ENCODE results near the gene PMVK.
A peak's percentile ranks its signal among the peaks of the same experiment; 100 is the strongest.
"Not testable (repeated sequence)": the region's sequence is repeated elsewhere in the genome, so short reads cannot be mapped to it uniquely, and the experiment has no call there.

Gene PMVK

GRCh38 chr1:154977762-154978161 lies 41.2 kb upstream of the PMVK start:
- H4K5ac ChIP-seq (ENCODE audit: low read length); H3K4me2 ChIP-seq (ENCODE audit: low read length); H3K79me1 ChIP-seq (ENCODE audit: low read length); H3K18ac ChIP-seq (ENCODE audit: low read length); H4K8ac ChIP-seq (ENCODE audit: low read depth, low read length); H3K4me1 ChIP-seq (ENCODE audit: control insufficient read depth, low read depth, low read length); H3K27me3 ChIP-seq (ENCODE audit: insufficient read depth, low read length, poor library complexity); H2BK120ac ChIP-seq (ENCODE audit: low read depth, low read length); H2BK5ac ChIP-seq (ENCODE audit: low read length); H3K4ac ChIP-seq (ENCODE audit: low read depth, low read length); H3K4me3 ChIP-seq (ENCODE audit: low read length); H3K23ac ChIP-seq (ENCODE audit: low read length); H2AK5ac ChIP-seq (ENCODE audit: low read length); H3K27ac ChIP-seq (ENCODE audit: low read depth, low read length); DNase-seq; H3K36me3 ChIP-seq (ENCODE audit: control insufficient read depth, insufficient read depth, low read length); H3K56ac ChIP-seq (ENCODE audit: low read length); H3K9ac ChIP-seq (ENCODE audit: low read length); H2BK15ac ChIP-seq (replicated peaks; ENCODE audit: low read depth): not testable (repeated sequence)
- WGBS (ENCODE audit: extremely low coverage, insufficient coverage, low lambda C conversion rate) = no CpG with 5 or more reads among the region's 3 CpGs
- H3K79me2 ChIP-seq (ENCODE audit: control insufficient read depth, insufficient read depth, low read length) = peaks cover 40% of the 10 kb centered on the region

- WGBS (ENCODE audit: extremely low coverage, insufficient coverage, low lambda C conversion rate) = no CpG with 5 or more reads among the region's 24 CpGs
- Histone ChIP-seq H2BK15ac (replicated peaks; ENCODE audit: low read depth) (no peak overlapping the region), H2AK5ac (ENCODE audit: low read length) (peak overlapping the region; percentile 89), H3K79me1 (ENCODE audit: low read length) (peaks cover 4% of the 10 kb centered on the region), H4K8ac (ENCODE audit: low read depth, low read length) (no peak overlapping the region), H3K4me3 (ENCODE audit: low read length) (peak overlapping the region; percentile 92), H2BK120ac (ENCODE audit: low read depth, low read length) (peak overlapping the region; percentile 10), H3K4me1 (ENCODE audit: control insufficient read depth, low read depth, low read length) (peaks cover 11% of the 10 kb centered on the region), H2BK5ac (ENCODE audit: low read length) (peak overlapping the region; percentile 61), H3K27ac (ENCODE audit: low read depth, low read length) (peak overlapping the region; percentile 95), H3K23ac (ENCODE audit: low read length) (peak overlapping the region; percentile 6), H3K79me2 (ENCODE audit: control insufficient read depth, insufficient read depth, low read length) (peaks cover 42% of the 10 kb centered on the region), H3K9ac (ENCODE audit: low read length) (peak overlapping the region; percentile 98), H3K36me3 (ENCODE audit: control insufficient read depth, insufficient read depth, low read length) (peaks cover 5% of the 10 kb centered on the region), H3K4ac (ENCODE audit: low read depth, low read length) (peak overlapping the region; percentile 43), H4K5ac (ENCODE audit: low read length) (no peak overlapping the region), H3K27me3 (ENCODE audit: insufficient read depth, low read length, poor library complexity) (no peaks in the 10 kb centered on the region), H3K56ac (ENCODE audit: low read length) (peak overlapping the region; percentile 98), H3K18ac (ENCODE audit: low read length) (peak overlapping the region; percentile 94), H3K4me2 (ENCODE audit: low read length) (peak overlapping the region; percentile 55)
- DNase-seq = peak; percentile 71
Measured at GRCh38 chr1:154975409-154976059, 39.0 kb upstream of the PMVK start.

DNA sequence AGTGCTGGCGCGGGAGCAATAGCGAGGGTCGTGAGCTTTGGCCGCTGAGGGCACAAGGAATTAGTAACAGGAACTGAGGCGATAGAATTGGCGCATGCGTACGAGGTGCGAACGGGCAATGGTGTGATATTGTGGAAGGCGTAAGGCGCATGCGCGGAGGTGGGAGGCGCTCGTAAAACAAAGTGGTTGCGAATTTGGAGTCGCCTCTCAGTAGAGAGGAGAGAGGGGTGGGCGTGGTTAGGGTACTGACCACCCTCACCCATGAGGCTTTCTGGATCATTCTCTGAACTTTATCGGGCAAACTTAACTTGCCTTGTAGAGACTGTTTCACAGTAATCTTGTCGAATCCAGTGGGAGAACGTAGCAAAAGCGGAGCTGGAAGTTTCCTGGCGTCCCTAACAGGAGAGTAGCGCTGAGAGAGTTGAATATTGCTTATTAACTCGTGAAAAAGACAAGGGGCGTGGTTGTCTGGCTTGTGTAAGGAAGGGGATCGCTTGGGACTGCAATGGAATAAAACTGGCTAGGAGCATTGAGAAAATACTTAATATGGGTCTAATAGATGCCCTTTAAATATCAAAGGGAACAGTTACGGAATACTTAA lies 38.4 kb upstream of the PMVK start:
- peak; percentile 98 for DNase-seq
- Histone ChIP-seq H3K18ac (ENCODE audit: low read length) (peak overlapping the region; percentile 94), H3K79me2 (ENCODE audit: control insufficient read depth, insufficient read depth, low read length) (peaks cover 48% of the 10 kb centered on the region), H2BK5ac (ENCODE audit: low read length) (peak overlapping the region; percentile 95), H2BK15ac (replicated peaks; ENCODE audit: low read depth) (no peak overlapping the region), H3K27me3 (ENCODE audit: insufficient read depth, low read length, poor library complexity) (no peaks in the 10 kb centered on the region), H3K79me1 (ENCODE audit: low read length) (peaks cover 4% of the 10 kb centered on the region), H4K5ac (ENCODE audit: low read length) (no peak overlapping the region), H4K8ac (ENCODE audit: low read depth, low read length) (no peak overlapping the region), H3K56ac (ENCODE audit: low read length) (peak overlapping the region; percentile 98), H3K27ac (ENCODE audit: low read depth, low read length) (peak overlapping the region; percentile 95), H2BK120ac (ENCODE audit: low read depth, low read length) (no peak overlapping the region), H3K4ac (ENCODE audit: low read depth, low read length) (peak overlapping the region; percentile 88), H3K4me3 (ENCODE audit: low read length) (peak overlapping the region; percentile 92), H3K36me3 (ENCODE audit: control insufficient read depth, insufficient read depth, low read length) (peaks cover 5% of the 10 kb centered on the region), H3K23ac (ENCODE audit: low read length) (no peak overlapping the region), H3K4me1 (ENCODE audit: control insufficient read depth, low read depth, low read length) (peaks cover 11% of the 10 kb centered on the region), H3K4me2 (ENCODE audit: low read length) (peak overlapping the region; percentile 55), H2AK5ac (ENCODE audit: low read length) (no peak overlapping the region), H3K9ac (ENCODE audit: low read length) (peak overlapping the region; percentile 98)
- WGBS (ENCODE audit: extremely low coverage, insufficient coverage, low lambda C conversion rate) = no CpG with 5 or more reads among the region's 30 CpGs

DNA sequence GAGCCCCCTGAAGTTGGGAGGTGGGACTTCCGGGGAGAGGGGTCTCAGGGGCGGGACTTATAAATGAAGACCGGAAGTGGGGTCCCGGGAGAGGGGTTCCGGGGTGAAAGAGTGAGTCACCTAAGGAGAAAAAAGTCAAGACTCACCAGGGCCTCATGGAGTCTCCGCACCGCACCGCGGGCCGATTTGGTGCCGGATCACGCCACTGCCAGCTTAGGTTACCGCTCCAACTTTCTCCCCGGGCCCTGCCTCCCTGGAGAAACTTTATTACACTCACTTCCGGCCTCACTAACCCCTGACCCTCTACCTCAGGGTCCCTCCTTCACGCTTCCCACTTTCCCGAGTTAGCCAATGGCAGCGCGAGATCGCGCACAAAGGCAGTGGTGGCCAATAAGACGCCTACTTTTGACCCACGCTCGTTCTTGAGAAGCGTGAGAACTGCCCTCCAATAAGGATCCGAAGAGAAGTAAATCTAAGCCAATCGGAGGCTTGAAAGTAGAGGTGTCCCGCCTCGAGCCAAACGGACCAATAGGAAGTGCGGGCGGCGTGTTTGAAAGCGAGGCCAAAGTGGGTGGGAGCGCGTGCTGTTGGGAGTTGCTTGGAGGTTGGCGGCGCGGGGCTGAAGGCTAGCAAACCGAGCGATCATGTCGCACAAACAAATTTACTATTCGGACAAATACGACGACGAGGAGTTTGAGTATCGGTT lies 37.7 kb upstream of the PMVK start, which contains the start of gene CKS1B:
Gene CKS1B, plus strand, starts transcription at position 580 of the 706 bp plus-strand sequence. Its CDS starts 65 bp downstream, at position 645.
- Histone ChIP-seq H3K27me3 (ENCODE audit: insufficient read depth, low read length, poor library complexity) (no peaks in the 10 kb centered on the region), H3K4me3 (ENCODE audit: low read length) (peak within 1 kb of the TSS; percentile 92), H3K23ac (ENCODE audit: low read length) (no peak within 1 kb of the TSS), H3K9ac (ENCODE audit: low read length) (peak within 1 kb of the TSS; percentile 98), H3K4me1 (ENCODE audit: control insufficient read depth, low read depth, low read length) (peaks cover 11% of the 10 kb centered on the region), H3K36me3 (ENCODE audit: control insufficient read depth, insufficient read depth, low read length) (peaks cover 2% of the 10 kb centered on the region), H2AK5ac (ENCODE audit: low read length) (peak within 1 kb of the TSS; percentile 89), H3K56ac (ENCODE audit: low read length) (peak within 1 kb of the TSS; percentile 98), H4K5ac (ENCODE audit: low read length) (no peak within 1 kb of the TSS), H3K18ac (ENCODE audit: low read length) (peak within 1 kb of the TSS; percentile 96), H3K4me2 (ENCODE audit: low read length) (peak within 1 kb of the TSS; percentile 55), H4K8ac (ENCODE audit: low read depth, low read length) (no peak within 1 kb of the TSS), H2BK15ac (replicated peaks; ENCODE audit: low read depth) (no peak within 1 kb of the TSS), H3K79me1 (ENCODE audit: low read length) (peaks cover 6% of the 10 kb centered on the region), H2BK5ac (ENCODE audit: low read length) (peak within 1 kb of the TSS; percentile 95), H3K27ac (ENCODE audit: low read depth, low read length) (peak within 1 kb of the TSS; percentile 96), H3K4ac (ENCODE audit: low read depth, low read length) (peak within 1 kb of the TSS; percentile 95), H3K79me2 (ENCODE audit: control insufficient read depth, insufficient read depth, low read length) (peaks cover 51% of the 10 kb centered on the region), H2BK120ac (ENCODE audit: low read depth, low read length) (peak within 1 kb of the TSS; percentile 10)
- peak; percentile 100 for DNase-seq
- WGBS (ENCODE audit: extremely low coverage, insufficient coverage, low lambda C conversion rate) = no CpG with 5 or more reads among the region's 47 CpGs

- H2BK15ac ChIP-seq (replicated peaks; ENCODE audit: low read depth) = no peak overlapping the region
- no peak overlapping the region for H4K8ac ChIP-seq (ENCODE audit: low read depth, low read length)
- peak; percentile 100 for DNase-seq
- H3K18ac ChIP-seq (ENCODE audit: low read length) = peak overlapping the region; percentile 96
- H3K4ac ChIP-seq (ENCODE audit: low read depth, low read length) = peak overlapping the region; percentile 98
- H2AK5ac ChIP-seq (ENCODE audit: low read length) = no peak overlapping the region
- peak overlapping the region; percentile 96 for H3K27ac ChIP-seq (ENCODE audit: low read depth, low read length)
- H3K23ac ChIP-seq (ENCODE audit: low read length) = no peak overlapping the region
- WGBS (ENCODE audit: extremely low coverage, insufficient coverage, low lambda C conversion rate) = no CpG with 5 or more reads among the region's 37 CpGs
- H4K5ac ChIP-seq (ENCODE audit: low read length) = no peak overlapping the region
- H3K4me3 ChIP-seq (ENCODE audit: low read length) = peak overlapping the region; percentile 62
- peak overlapping the region; percentile 72 for H3K9ac ChIP-seq (ENCODE audit: low read length)
- peak overlapping the region; percentile 80 for H2BK5ac ChIP-seq (ENCODE audit: low read length)
- H3K4me2 ChIP-seq (ENCODE audit: low read length) = peak overlapping the region; percentile 55
- peaks cover 10% of the 10 kb centered on the region for H3K79me1 ChIP-seq (ENCODE audit: low read length)
- no peak overlapping the region for H2BK120ac ChIP-seq (ENCODE audit: low read depth, low read length)
- H3K36me3 ChIP-seq (ENCODE audit: control insufficient read depth, insufficient read depth, low read length) = peaks cover 2% of the 10 kb centered on the region
- H3K4me1 ChIP-seq (ENCODE audit: control insufficient read depth, low read depth, low read length) = peaks cover 11% of the 10 kb centered on the region
- H3K79me2 ChIP-seq (ENCODE audit: control insufficient read depth, insufficient read depth, low read length) = peaks cover 58% of the 10 kb centered on the region
- peak overlapping the region; percentile 98 for H3K56ac ChIP-seq (ENCODE audit: low read length)
- H3K27me3 ChIP-seq (ENCODE audit: insufficient read depth, low read length, poor library complexity) = no peaks in the 10 kb centered on the region
Measured at GRCh38 chr1:154973344-154974101, 37.0 kb upstream of the PMVK start.
